ENCODE data around the gene IFIT5.

GRCh38 chr10:89426230-89426868 lies 12.0 kb downstream of the IFIT5 start:
- TF ChIP-seq CTCF (IDR thresholded peaks at IDR 0.05; ENCODE audit: low read depth, low read length) (peak; percentile 63), POLR2A (IDR thresholded peaks at IDR 0.05; ENCODE audit: extremely low read depth, insufficient read length) (no peak), MYC (IDR thresholded peaks at IDR 0.05; ENCODE audit: low read depth, low read length) (no peak)
- TF ChIP-seq, protein P1, sequence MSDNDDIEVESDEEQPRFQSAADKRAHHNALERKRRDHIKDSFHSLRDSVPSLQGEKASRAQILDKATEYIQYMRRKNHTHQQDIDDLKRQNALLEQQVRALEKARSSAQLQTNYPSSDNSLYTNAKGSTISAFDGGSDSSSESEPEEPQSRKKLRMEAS (IDR thresholded peaks at IDR 0.05; ENCODE audit: low read depth, low read length), result no peak
